ENCODE measurements around the gene ICE2. TPM values are rescaled to one million over a fixed set of nuclear protein-coding genes. Genes with fewer than 3 reads are reported as not detected.

Gene ICE2
- total RNA-seq, 3 donors from 2014 or later: 28.5 to 40.7 (median 36.1) TPM

- Histone ChIP-seq H3K4me3 (peak overlapping the region in 1 of 3 donors; percentile 91), H3K27ac (peak overlapping the region; percentile 99), H3K9me3 (no peaks in the 10 kb centered on the region), H3K4me1 (peaks cover 20 to 49% of the 10 kb centered on the region in 2 donors), H3K36me3 (no peaks in the 10 kb centered on the region), H3K27me3 (no peaks in the 10 kb centered on the region)
- TF ChIP-seq POLR2A (IDR thresholded peaks at IDR 0.05) (no peak), POLR2AphosphoS5 (IDR thresholded peaks at IDR 0.05) (no peak), CTCF (IDR thresholded peaks at IDR 0.05) (no peak)
- DNase-seq (ENCODE audit: low spot score in 2 of 2): no peak
- intact Hi-C loops (cut with DNase I; ENCODE audit: low total_unique reads): no loop called here
These were observed 84.2 kb downstream of the ICE2 start for GRCh38 chr15:60394689-60395097.

- H3K27me3 ChIP-seq: no peaks in the 10 kb centered on the region
- intact Hi-C loops (cut with DNase I; ENCODE audit: low total_unique reads): no loop called here
- TF ChIP-seq POLR2A (IDR thresholded peaks at IDR 0.05) (peak; percentile 5), CTCF (IDR thresholded peaks at IDR 0.05) (no peak), POLR2AphosphoS5 (IDR thresholded peaks at IDR 0.05) (peak; percentile 79 to 80 (median 79))
- DNase-seq (ENCODE audit: low spot score in 2 of 2): peak; percentile 59 to 84
- peak overlapping the region; percentile 99 for H3K27ac ChIP-seq
- no peaks in the 10 kb centered on the region for H3K36me3 ChIP-seq
- no peaks in the 10 kb centered on the region for H3K9me3 ChIP-seq
- peak overlapping the region in 2 of 3 donors; percentile 4 to 19 for H3K4me3 ChIP-seq
- peaks cover 20 to 58% of the 10 kb centered on the region in 2 donors for H3K4me1 ChIP-seq
These were observed 85.8 kb downstream of the ICE2 start for GRCh38 chr15:60392986-60393790.

- H3K4me3 ChIP-seq: peak overlapping the region in 1 of 3 donors; percentile 4
- peaks cover 20 to 60% of the 10 kb centered on the region in 2 donors for H3K4me1 ChIP-seq
- DNase-seq (ENCODE audit: low spot score in 2 of 2): peak in 1 of 2 donors; percentile 49
- H3K36me3 ChIP-seq: no peaks in the 10 kb centered on the region
- intact Hi-C loops (cut with DNase I; ENCODE audit: low total_unique reads): no loop called here
- TF ChIP-seq POLR2A (IDR thresholded peaks at IDR 0.05): no peak
- no peak for TF ChIP-seq POLR2AphosphoS5 (IDR thresholded peaks at IDR 0.05)
- no peak for TF ChIP-seq CTCF (IDR thresholded peaks at IDR 0.05)
- no peaks in the 10 kb centered on the region for H3K9me3 ChIP-seq
- H3K27me3 ChIP-seq: no peaks in the 10 kb centered on the region
- H3K27ac ChIP-seq: peak overlapping the region; percentile 99
These were observed 86.3 kb downstream of the ICE2 start for GRCh38 chr15:60392601-60392985.

GRCh38 chr15:60391722-60392315 is 87.1 kb downstream of the ICE2 start:
- Histone ChIP-seq H3K27ac (peak overlapping the region; percentile 91 to 99), H3K4me3 (no peak overlapping the region), H3K27me3 (no peaks in the 10 kb centered on the region), H3K36me3 (no peaks in the 10 kb centered on the region), H3K4me1 (peaks cover 20 to 64% of the 10 kb centered on the region in 2 donors), H3K9me3 (no peaks in the 10 kb centered on the region)
- DNase-seq (ENCODE audit: low spot score in 2 of 2): no peak
- no peak for TF ChIP-seq POLR2A (IDR thresholded peaks at IDR 0.05)
- no peak for TF ChIP-seq POLR2AphosphoS5 (IDR thresholded peaks at IDR 0.05)
- TF ChIP-seq CTCF (IDR thresholded peaks at IDR 0.05): no peak
- intact Hi-C loops (cut with DNase I; ENCODE audit: low total_unique reads): no loop called here

Data from breast epithelium (tissue), 4 donors.